Sigmoid colon (tissue), 3 donors: ENCODE results near the gene RAMP1.

Source experiments
- POLR2A ChIP-seq, 2 donors: fragments of 450-650 bp; IDR thresholded peaks; one replicate each; pipeline ENCODE4 v1.6.1; 2016; ENCODE audit warnings: antibody characterized with exemption in 2 of 2, mild to moderate bottlenecking in 2 of 2, moderate library complexity in 2 of 2
- TF ChIP-seq, protein P1 (sequence below), 4 experiments: fragments of 450-650 bp in 3 of 4; fragments of 200-600 bp in 1 of 4; IDR thresholded peaks; one replicate each; pipeline ENCODE4 v1.5.1; 2016 to 2019; ENCODE audit warnings: antibody characterized with exemption in 4 of 4, mild to moderate bottlenecking in 3 of 4, moderate library complexity in 2 of 4

DNA sequence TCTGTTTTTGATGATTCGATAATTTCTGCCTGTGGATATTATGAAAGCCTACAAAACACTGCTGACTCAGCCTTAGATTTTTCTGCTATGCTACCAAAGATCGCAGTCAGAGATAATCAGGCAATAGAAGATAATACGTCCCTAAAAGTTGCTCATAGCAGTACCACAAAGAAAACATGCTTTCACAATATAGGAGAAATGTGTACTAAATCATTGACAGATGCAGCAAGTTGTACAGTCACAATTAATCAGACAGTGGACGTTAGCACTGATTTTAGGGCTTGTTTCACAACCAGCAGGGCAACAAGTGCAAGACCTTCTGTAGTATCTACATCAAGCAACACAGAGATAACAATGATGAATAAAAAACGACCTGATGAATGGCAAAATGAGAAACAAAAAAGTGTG lies 41.4 kb upstream of the RAMP1 start:
- no peak for TF ChIP-seq POLR2A (IDR thresholded peaks at IDR 0.05)
- TF ChIP-seq, protein P1, sequence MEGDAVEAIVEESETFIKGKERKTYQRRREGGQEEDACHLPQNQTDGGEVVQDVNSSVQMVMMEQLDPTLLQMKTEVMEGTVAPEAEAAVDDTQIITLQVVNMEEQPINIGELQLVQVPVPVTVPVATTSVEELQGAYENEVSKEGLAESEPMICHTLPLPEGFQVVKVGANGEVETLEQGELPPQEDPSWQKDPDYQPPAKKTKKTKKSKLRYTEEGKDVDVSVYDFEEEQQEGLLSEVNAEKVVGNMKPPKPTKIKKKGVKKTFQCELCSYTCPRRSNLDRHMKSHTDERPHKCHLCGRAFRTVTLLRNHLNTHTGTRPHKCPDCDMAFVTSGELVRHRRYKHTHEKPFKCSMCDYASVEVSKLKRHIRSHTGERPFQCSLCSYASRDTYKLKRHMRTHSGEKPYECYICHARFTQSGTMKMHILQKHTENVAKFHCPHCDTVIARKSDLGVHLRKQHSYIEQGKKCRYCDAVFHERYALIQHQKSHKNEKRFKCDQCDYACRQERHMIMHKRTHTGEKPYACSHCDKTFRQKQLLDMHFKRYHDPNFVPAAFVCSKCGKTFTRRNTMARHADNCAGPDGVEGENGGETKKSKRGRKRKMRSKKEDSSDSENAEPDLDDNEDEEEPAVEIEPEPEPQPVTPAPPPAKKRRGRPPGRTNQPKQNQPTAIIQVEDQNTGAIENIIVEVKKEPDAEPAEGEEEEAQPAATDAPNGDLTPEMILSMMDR (IDR thresholded peaks at IDR 0.05): no peak
